HUES48 (cell line): Measurements from ENCODE around the gene LTBR.

Experiments
- H3K27ac ChIP-seq: one replicate; pipeline ENCODE4 v1.7.0; 2013; ENCODE audit warnings: low read depth, low read length, inconsistent platforms
- H3K27me3 ChIP-seq: 2 replicates; pipeline ENCODE4 v1.6.1; 2013; ENCODE audit warnings: mild to moderate bottlenecking, low read length; ENCODE audit not compliant: control insufficient read depth, insufficient read depth
- H3K36me3 ChIP-seq: 2 replicates; pipeline ENCODE4 v1.6.1; 2013; ENCODE audit warnings: low read length; ENCODE audit not compliant: control insufficient read depth, insufficient read depth
- H3K4me1 ChIP-seq: 2 replicates; pipeline ENCODE4 v1.6.1; 2013; ENCODE audit warnings: mild to moderate bottlenecking, low read length; ENCODE audit not compliant: control insufficient read depth, insufficient read depth
- H3K4me3 ChIP-seq: 2 replicates; pipeline ENCODE4 v1.5.1; 2013; ENCODE audit warnings: mild to moderate bottlenecking, low read depth, low read length
- H3K9ac ChIP-seq: 2 replicates; pipeline ENCODE4 v1.6.1; 2013; ENCODE audit warnings: mild to moderate bottlenecking, low read depth, low read length, moderate library complexity
- H3K9me3 ChIP-seq: 2 replicates; pipeline ENCODE4 v1.6.1; 2013; ENCODE audit warnings: low read length; ENCODE audit not compliant: control insufficient read depth, insufficient read depth

The LTBR gene

DNA sequence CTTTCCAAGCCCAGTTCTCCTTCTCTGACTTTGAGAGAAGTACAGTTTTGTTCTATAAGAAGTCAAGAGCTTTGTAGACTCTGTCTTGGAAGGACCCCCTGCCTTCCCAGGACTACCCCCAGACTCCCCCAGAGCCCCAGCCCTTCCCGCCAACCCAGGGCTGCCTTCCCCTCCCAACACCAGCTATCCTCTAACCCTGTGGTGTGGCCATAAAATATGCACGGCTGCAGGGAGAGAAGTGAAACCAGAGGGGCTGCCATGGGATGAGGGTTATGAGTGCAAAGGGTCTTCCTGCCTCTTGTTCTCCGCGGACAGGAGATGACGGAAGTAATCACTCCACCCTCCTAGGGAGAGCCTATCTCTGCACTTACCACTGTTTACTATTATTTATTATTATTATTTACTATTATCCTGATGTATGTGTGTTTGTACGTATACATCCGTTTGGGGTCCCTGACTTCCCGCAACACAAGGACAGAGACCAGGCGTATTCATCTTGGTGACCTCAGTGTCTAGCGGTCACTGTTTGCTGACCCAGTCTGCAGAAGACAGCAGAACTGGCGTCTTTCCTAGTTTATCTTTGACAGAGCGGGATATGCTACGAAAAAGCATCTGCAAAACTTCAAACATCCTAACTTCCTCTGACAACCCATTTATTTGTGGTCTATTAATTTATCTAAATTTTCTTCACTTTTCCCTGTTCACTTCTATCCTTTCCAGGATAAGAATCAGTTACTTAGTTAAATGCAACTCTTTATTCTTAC lies 5.1 kb upstream of the LTBR start:
- peaks cover 19% of the 10 kb centered on the region for H3K27me3 ChIP-seq

DNA sequence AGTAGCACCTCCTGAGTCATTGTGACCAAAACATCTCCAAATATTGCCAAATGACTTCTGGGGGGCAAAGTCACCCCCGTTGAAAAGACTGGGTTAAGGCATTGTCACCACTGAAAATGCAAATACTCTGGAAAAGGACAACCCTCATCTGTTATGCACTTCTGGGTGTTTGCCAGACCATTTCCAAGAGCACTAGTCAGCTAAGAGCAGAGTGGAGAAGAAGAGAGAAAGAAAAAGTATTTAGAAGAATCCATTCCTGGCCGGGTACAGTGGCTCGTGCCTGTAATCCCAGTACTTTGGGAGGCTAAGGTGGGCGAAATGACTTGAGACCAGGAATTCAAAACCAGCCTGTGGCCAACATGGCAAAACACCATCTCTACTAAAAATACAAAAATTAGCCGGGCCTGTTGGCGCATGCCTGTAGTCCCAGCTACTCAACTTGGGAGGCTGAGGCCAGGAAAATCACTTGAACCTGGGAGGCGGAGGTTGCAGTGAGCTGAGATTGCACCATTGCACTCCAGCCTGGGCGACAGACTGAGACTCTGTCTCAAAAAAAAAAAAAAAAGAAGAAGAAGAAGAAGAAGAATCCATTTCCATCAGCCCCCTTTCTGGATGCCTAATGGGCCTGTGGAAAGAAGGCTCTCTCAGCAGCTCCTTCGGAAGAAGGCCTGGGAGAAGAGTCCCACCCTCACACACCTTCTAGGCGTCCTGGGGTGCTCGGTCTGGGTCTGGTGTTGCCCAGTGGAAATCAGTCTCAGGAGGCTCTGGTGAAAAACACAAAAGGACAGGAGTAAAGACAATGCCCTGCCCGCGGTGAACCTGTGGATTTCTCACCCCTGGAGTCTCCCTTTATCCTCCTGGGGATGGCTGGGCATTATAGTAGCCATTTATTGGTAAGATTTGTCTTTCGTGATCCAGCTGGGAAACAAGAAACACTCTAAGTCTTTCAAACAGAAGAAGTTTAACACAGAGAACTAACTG lies 3.5 kb upstream of the LTBR start:
- Histone ChIP-seq H3K27me3 (peaks cover 28% of the 10 kb centered on the region), H3K9me3 (no peaks in the 10 kb centered on the region), H3K4me1 (peaks cover 40% of the 10 kb centered on the region), H3K27ac (no peak overlapping the region), H3K9ac (no peak overlapping the region), H3K4me3 (no peak overlapping the region), H3K36me3 (no peaks in the 10 kb centered on the region)

More for the DNA sequence above, 5.1 kb upstream of the LTBR start:
- Histone ChIP-seq H3K4me1 (peaks cover 43% of the 10 kb centered on the region), H3K9me3 (no peaks in the 10 kb centered on the region), H3K27ac (no peak overlapping the region), H3K4me3 (no peak overlapping the region), H3K36me3 (no peaks in the 10 kb centered on the region), H3K9ac (no peak overlapping the region)

DNA sequence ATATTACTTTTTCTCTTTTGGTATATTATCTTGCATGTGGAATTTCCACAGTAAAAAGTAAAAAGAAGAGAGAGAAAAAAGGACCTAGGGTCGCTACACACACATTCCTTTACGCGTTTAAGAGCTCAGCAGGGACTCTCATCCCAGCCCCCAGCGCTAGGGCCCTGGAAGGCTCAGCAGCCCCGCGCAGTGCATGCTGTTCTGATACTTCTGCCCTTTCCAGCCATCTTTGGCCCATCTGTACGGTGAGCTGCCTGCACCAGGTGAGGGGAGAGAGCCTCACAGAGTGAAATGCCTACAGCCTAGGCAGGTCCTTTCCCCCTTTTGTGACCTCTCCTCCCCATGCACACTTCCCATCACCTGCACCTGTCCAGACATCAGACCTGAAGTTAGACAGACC lies 1.6 kb upstream of the LTBR start:
- Histone ChIP-seq H3K27ac (no peak overlapping the region), H3K4me1 (peaks cover 28% of the 10 kb centered on the region), H3K27me3 (peaks cover 28% of the 10 kb centered on the region), H3K9ac (no peak overlapping the region), H3K36me3 (no peaks in the 10 kb centered on the region), H3K4me3 (no peak overlapping the region), H3K9me3 (no peaks in the 10 kb centered on the region)

DNA sequence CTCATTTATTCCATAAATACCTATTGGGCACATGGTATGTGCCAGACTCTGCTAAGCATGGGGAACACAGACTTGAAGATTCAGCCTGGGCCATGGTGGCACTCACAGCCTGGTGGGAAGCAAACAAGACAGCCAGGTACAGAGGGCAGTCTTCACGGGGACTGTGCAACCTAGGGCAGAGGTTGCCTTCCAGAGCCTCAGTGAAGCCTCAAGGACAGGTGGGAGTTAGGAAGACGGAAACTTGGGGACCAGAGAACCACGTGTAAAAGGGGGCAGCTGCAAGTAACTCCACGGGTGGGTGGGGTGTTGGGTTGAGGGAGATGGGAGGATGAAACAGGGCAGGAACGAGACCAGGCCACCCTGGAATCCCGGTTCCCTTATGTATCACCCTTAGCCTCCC lies 980 bp upstream of the LTBR start:
- H3K36me3 ChIP-seq = no peaks in the 10 kb centered on the region
- H3K9ac ChIP-seq = no peak overlapping the region
- H3K27me3 ChIP-seq = peaks cover 28% of the 10 kb centered on the region
- H3K4me3 ChIP-seq = no peak overlapping the region
- H3K27ac ChIP-seq = no peak overlapping the region
- peaks cover 25% of the 10 kb centered on the region for H3K4me1 ChIP-seq
- H3K9me3 ChIP-seq = no peaks in the 10 kb centered on the region

DNA sequence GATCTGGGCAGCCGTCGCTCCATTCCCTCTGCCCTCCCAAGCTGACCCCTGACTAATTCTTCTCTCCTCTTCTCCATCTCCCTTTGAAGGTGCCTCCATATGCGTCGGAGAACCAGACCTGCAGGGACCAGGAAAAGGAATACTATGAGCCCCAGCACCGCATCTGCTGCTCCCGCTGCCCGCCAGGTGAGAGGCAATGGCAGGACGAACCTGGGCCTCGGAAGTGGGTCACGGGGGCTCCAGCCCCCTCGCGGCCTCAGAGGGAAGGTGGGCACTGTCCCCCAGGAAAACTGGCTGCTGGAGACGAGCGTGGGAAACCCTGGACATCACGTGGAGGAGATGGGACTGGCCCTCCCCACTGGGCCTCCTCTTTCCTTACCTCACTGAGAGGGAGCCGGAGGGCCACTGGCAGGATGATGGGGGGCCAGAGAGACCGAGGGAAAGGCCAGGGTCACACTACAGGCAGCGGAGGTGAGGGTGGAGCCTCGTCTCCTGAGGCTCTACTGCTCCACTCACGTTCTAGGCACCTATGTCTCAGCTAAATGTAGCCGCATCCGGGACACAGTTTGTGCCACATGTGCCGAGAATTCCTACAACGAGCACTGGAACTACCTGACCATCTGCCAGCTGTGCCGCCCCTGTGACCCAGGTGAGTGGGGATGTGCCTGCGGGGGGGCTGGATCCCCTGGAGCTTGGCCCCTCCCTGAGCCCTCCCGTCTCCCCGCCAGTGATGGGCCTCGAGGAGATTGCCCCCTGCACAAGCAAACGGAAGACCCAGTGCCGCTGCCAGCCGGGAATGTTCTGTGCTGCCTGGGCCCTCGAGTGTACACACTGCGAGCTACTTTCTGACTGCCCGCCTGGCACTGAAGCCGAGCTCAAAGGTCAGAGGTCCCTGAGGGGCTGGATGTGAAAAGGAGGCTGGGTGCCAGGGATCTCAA lies 806 bp downstream of the LTBR start:
- H3K4me3 ChIP-seq = no peak overlapping the region

DNA sequence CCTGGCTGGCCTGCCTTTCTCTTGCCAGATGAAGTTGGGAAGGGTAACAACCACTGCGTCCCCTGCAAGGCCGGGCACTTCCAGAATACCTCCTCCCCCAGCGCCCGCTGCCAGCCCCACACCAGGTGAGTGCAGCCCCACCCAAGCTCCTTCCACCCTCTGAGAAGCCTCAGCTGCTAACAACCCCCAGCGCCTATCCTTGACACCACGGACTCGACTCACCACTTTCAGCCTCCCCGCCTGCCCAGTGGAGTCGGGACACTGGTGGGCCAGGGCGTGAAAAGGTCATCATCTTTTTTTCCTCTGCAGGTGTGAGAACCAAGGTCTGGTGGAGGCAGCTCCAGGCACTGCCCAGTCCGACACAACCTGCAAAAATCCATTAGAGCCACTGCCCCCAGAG lies 2.1 kb downstream of the LTBR start:
- Histone ChIP-seq H3K4me3 (no peak overlapping the region), H3K9me3 (no peaks in the 10 kb centered on the region), H3K4me1 (peaks cover 26% of the 10 kb centered on the region), H3K36me3 (no peaks in the 10 kb centered on the region), H3K27ac (no peak overlapping the region), H3K27me3 (peaks cover 28% of the 10 kb centered on the region), H3K9ac (no peak overlapping the region)

More for the DNA sequence above, 806 bp downstream of the LTBR start:
- Histone ChIP-seq H3K4me1 (peaks cover 26% of the 10 kb centered on the region), H3K36me3 (no peaks in the 10 kb centered on the region), H3K9me3 (no peaks in the 10 kb centered on the region), H3K27me3 (peaks cover 28% of the 10 kb centered on the region), H3K9ac (no peak overlapping the region), H3K27ac (no peak overlapping the region)

DNA sequence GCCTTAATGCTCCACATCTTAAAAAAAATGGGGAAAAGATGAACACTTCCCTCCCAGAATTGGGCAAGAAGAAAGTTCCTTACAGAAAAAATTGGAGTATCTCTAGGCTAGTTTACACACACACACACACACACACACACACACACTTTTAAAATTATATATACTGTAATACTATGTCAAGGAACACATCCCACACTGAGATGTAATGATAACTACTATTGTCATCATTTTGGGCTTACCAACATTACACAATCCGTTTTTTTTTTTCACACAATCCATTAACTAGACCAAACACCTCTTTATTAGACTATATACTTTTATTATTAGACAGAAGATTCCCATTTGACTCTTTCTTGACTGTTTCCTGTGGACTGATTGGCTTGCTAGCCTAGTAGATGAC lies 2.5 kb downstream of the LTBR start:
- Histone ChIP-seq H3K4me1 (peaks cover 26% of the 10 kb centered on the region), H3K27ac (no peak overlapping the region), H3K4me3 (no peak overlapping the region), H3K27me3 (peaks cover 28% of the 10 kb centered on the region), H3K9ac (no peak overlapping the region), H3K36me3 (no peaks in the 10 kb centered on the region), H3K9me3 (no peaks in the 10 kb centered on the region)

DNA sequence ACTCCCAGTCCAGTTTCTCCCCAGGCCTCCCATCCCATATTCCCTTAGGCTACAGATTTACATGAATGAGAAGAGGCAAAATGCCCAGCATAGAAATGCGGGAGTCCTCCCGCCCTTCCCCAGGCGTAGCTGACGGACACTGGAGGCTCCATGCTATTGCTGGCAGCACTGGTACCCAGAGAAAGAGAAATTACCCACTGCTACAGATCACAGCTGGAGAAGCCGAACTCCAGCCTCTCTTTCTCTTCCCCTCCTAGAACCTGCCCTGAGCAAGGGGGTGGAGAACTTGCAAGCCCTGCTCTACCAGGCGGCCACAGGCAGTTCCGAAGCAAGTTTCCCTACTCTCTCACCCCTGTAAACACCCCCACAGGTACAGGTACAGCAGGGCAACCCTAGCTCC lies 3.6 kb downstream of the LTBR start:
- Histone ChIP-seq H3K27ac (no peak overlapping the region), H3K9me3 (no peaks in the 10 kb centered on the region), H3K4me1 (peaks cover 18% of the 10 kb centered on the region), H3K9ac (no peak overlapping the region), H3K27me3 (peaks cover 23% of the 10 kb centered on the region), H3K4me3 (no peak overlapping the region), H3K36me3 (no peaks in the 10 kb centered on the region)

DNA sequence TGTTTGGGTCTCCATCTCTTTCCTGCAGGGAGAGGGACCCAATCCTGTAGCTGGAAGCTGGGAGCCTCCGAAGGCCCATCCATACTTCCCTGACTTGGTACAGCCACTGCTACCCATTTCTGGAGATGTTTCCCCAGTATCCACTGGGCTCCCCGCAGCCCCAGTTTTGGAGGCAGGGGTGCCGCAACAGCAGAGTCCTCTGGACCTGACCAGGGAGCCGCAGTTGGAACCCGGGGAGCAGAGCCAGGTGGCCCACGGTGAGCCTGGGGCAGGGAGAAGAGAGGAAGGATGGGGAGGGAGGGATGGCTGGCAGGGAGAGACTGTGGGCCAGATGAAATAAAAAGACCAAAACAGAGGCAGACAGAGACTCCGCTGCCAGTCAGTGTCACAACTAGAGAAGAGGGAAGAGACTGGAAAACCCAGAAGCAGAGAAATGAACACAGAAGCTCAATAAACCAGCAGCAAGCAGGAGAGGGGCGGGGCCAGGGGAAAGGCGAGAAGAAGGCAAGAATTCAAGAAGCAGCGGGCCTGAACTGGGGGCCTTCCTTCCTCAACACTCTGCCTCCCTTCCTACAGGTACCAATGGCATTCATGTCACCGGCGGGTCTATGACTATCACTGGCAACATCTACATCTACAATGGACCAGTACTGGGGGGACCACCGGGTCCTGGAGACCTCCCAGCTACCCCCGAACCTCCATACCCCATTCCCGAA lies 6.3 kb downstream of the LTBR start:
- Histone ChIP-seq H3K27ac (no peak overlapping the region), H3K4me1 (peaks cover 3% of the 10 kb centered on the region; the same call in 1 of the 2 replicates), H3K27me3 (no peaks in the 10 kb centered on the region; the same call in 1 of the 2 replicates), H3K9me3 (no peaks in the 10 kb centered on the region), H3K4me3 (no peak overlapping the region), H3K36me3 (no peaks in the 10 kb centered on the region), H3K9ac (no peak overlapping the region)

DNA sequence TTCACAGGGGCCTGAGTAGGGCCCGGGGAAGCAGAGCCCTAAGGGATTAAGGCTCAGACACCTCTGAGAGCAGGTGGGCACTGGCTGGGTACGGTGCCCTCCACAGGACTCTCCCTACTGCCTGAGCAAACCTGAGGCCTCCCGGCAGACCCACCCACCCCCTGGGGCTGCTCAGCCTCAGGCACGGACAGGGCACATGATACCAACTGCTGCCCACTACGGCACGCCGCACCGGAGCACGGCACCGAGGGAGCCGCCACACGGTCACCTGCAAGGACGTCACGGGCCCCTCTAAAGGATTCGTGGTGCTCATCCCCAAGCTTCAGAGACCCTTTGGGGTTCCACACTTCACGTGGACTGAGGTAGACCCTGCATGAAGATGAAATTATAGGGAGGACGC lies 7.1 kb downstream of the LTBR start:
- H3K27ac ChIP-seq = no peak overlapping the region

More for the DNA sequence above, 7.1 kb downstream of the LTBR start:
- H3K4me1 ChIP-seq = peaks cover 4% of the 10 kb centered on the region; the same call in 1 of the 2 replicates
- no peaks in the 10 kb centered on the region for H3K27me3 ChIP-seq
- H3K36me3 ChIP-seq = no peaks in the 10 kb centered on the region
- H3K4me3 ChIP-seq = no peak overlapping the region
- H3K9me3 ChIP-seq = no peaks in the 10 kb centered on the region
- H3K9ac ChIP-seq = no peak overlapping the region
